Measurements from ENCODE around the gene CCNF.
"Not testable (repeated sequence)": the region's sequence is repeated elsewhere in the genome, so short reads cannot be mapped to it uniquely, and the experiment has no call there.

CCNF gene

GRCh38 chr16:2428051-2428783 lies 1.0 kb upstream of the CCNF start:
- peaks cover 24% of the 10 kb centered on the region for H3K36me3 ChIP-seq (ENCODE audit: insufficient read depth, insufficient read length, low read length)

DNA sequence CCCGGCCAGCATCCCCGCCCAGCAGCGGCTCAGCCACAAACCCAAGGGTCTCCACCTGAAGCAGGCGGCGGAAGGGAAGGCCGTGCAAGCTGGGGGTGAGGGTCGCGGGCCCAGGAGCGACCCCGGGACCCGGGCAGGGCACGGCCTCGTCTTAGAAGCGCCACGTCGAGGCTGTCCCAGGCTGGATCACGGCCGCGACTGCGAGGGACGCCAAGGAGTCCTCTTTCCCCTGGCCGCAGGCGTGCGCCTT lies 538 bp upstream of the CCNF start:
- H3K36me3 ChIP-seq (ENCODE audit: insufficient read depth, insufficient read length, low read length), result peaks cover 29% of the 10 kb centered on the region
- H3K4me1 ChIP-seq (ENCODE audit: insufficient read depth, insufficient read length), result peaks cover 18% of the 10 kb centered on the region
- TF ChIP-seq ZNF274 (IDR thresholded peaks at IDR 0.05; ENCODE audit: low read depth, low read length) (no peak), YY1 (IDR thresholded peaks at IDR 0.05; ENCODE audit: insufficient read depth, insufficient read length) (no peak), SUZ12 (IDR thresholded peaks at IDR 0.05; ENCODE audit: extremely low read depth, insufficient read depth, insufficient read length) (no peak)
- no peak for DNase-seq (ENCODE audit: low read depth, low spot score)
- no peaks in the 10 kb centered on the region for H3K9me3 ChIP-seq (ENCODE audit: insufficient read depth, low read length)
- H3K4me3 ChIP-seq (ENCODE audit: insufficient read length, low read depth), result peak overlapping the region; percentile 75
- peak overlapping the region; percentile 94 for H3K9ac ChIP-seq (ENCODE audit: insufficient read length, low read depth)
- H3K27me3 ChIP-seq (ENCODE audit: insufficient read depth, insufficient read length), result no peaks in the 10 kb centered on the region

More at GRCh38 chr16:2428051-2428783, 1.0 kb upstream of the CCNF start:
- Histone ChIP-seq H3K4me3 (ENCODE audit: insufficient read length, low read depth) (peak overlapping the region; percentile 75), H3K4me1 (ENCODE audit: insufficient read depth, insufficient read length) (peaks cover 18% of the 10 kb centered on the region), H3K9ac (ENCODE audit: insufficient read length, low read depth) (peak overlapping the region; percentile 94), H3K27me3 (ENCODE audit: insufficient read depth, insufficient read length) (no peaks in the 10 kb centered on the region), H3K9me3 (ENCODE audit: insufficient read depth, low read length) (no peaks in the 10 kb centered on the region)
- peak; percentile 33 for DNase-seq (ENCODE audit: low read depth, low spot score)
- TF ChIP-seq YY1 (IDR thresholded peaks at IDR 0.05; ENCODE audit: insufficient read depth, insufficient read length) (no peak), SUZ12 (IDR thresholded peaks at IDR 0.05; ENCODE audit: extremely low read depth, insufficient read depth, insufficient read length) (no peak), ZNF274 (IDR thresholded peaks at IDR 0.05; ENCODE audit: low read depth, low read length) (no peak)

DNA sequence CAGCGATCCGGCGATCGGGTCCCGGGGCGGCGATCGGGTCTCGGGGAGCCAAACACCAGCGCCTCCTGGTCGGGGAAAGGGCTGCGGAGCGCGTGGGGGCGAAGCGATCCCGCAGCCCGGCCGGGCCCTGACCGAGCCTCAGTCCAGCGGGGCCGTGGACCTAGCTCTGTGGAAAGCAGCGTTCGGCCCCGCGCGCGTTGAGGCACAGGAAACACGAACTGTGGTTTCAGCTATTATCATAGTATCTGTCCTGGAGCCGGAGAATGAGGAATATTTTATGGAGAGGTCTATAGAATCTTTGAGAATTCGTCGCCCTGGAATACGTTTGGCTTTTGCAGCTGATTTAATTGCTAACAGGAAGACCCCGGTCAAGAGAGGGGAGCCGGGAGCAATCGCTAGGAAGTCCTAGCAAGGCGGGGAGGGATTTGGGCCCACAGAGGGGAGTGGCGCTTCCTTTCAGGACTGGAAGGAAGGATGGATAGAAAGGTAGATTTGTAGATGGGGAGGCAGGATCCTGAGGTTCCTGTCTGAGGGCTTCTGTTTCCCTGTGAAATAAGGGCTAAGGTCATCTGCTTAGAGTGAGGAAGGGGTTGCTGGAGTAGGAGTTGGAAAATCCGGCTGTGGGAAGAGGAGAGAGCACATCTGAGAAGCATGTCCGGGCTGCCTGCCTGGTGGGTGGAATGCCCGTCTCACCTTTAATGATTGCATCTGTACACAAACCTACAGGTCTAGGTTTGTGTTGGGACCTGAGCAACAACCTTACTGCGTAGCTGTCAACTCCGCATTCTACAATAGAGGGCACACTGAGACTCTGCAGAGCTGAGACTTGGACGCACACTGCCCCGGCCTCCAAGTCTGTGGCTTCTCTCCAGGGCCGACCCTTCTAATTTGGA lies 770 bp downstream of the CCNF start:
- TF ChIP-seq YY1 (IDR thresholded peaks at IDR 0.05; ENCODE audit: insufficient read depth, insufficient read length), result no peak
- TF ChIP-seq SUZ12 (IDR thresholded peaks at IDR 0.05; ENCODE audit: extremely low read depth, insufficient read depth, insufficient read length), result no peak
- TF ChIP-seq ZNF274 (IDR thresholded peaks at IDR 0.05; ENCODE audit: low read depth, low read length), result no peak
- Histone ChIP-seq H3K9ac (ENCODE audit: insufficient read length, low read depth) (peak overlapping the region; percentile 97), H3K4me1 (ENCODE audit: insufficient read depth, insufficient read length) (peaks cover 18% of the 10 kb centered on the region), H3K36me3 (ENCODE audit: insufficient read depth, insufficient read length, low read length) (peaks cover 40% of the 10 kb centered on the region), H3K27me3 (ENCODE audit: insufficient read depth, insufficient read length) (no peaks in the 10 kb centered on the region), H3K9me3 (ENCODE audit: insufficient read depth, low read length) (no peaks in the 10 kb centered on the region), H3K4me3 (ENCODE audit: insufficient read length, low read depth) (peak overlapping the region; percentile 90)
- no peak for DNase-seq (ENCODE audit: low read depth, low spot score)

DNA sequence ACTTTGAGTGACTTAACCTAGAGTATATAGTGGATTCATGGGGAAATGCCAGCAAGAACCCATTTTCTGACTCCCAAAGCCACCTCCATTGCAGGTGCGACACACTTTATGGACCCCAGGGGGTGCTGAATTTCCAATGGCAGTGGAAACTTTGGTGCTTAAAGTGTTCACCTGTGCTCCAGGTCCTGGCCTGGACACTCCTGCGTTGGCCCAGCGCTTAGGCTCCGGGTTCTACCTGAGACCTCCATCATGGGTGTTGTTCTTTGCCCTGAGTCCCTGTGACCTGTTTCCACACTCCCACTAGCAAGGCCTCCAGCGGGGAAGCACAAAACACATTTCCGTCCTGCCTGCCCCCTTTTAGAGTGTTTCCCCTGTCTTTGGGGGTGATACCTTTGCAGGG lies 3.0 kb downstream of the CCNF start:
- H3K4me3 ChIP-seq (ENCODE audit: insufficient read length, low read depth), result no peak overlapping the region
- H3K36me3 ChIP-seq (ENCODE audit: insufficient read depth, insufficient read length, low read length), result peaks cover 62% of the 10 kb centered on the region
- H3K4me1 ChIP-seq (ENCODE audit: insufficient read depth, insufficient read length), result peaks cover 15% of the 10 kb centered on the region
- DNase-seq (ENCODE audit: low read depth, low spot score), result no peak
- no peak overlapping the region for H3K9ac ChIP-seq (ENCODE audit: insufficient read length, low read depth)
- H3K9me3 ChIP-seq (ENCODE audit: insufficient read depth, low read length), result no peaks in the 10 kb centered on the region
- no peak for TF ChIP-seq SUZ12 (IDR thresholded peaks at IDR 0.05; ENCODE audit: extremely low read depth, insufficient read depth, insufficient read length)
- TF ChIP-seq YY1 (IDR thresholded peaks at IDR 0.05; ENCODE audit: insufficient read depth, insufficient read length), result no peak
- TF ChIP-seq ZNF274 (IDR thresholded peaks at IDR 0.05; ENCODE audit: low read depth, low read length), result no peak
- no peaks in the 10 kb centered on the region for H3K27me3 ChIP-seq (ENCODE audit: insufficient read depth, insufficient read length)

- DNase-seq (ENCODE audit: low read depth, low spot score), result no peak
- H3K27me3 ChIP-seq (ENCODE audit: insufficient read depth, insufficient read length), result no peaks in the 10 kb centered on the region
- TF ChIP-seq SUZ12 (IDR thresholded peaks at IDR 0.05; ENCODE audit: extremely low read depth, insufficient read depth, insufficient read length) (no peak), YY1 (IDR thresholded peaks at IDR 0.05; ENCODE audit: insufficient read depth, insufficient read length) (no peak), ZNF274 (IDR thresholded peaks at IDR 0.05; ENCODE audit: low read depth, low read length) (no peak)
- no peak overlapping the region for H3K4me3 ChIP-seq (ENCODE audit: insufficient read length, low read depth)
- peaks cover 17% of the 10 kb centered on the region for H3K4me1 ChIP-seq (ENCODE audit: insufficient read depth, insufficient read length)
- H3K9ac ChIP-seq (ENCODE audit: insufficient read length, low read depth), result no peak overlapping the region
- H3K36me3 ChIP-seq (ENCODE audit: insufficient read depth, insufficient read length, low read length), result peaks cover 68% of the 10 kb centered on the region
- H3K9me3 ChIP-seq (ENCODE audit: insufficient read depth, low read length), result no peaks in the 10 kb centered on the region
These were observed 3.7 kb downstream of the CCNF start for GRCh38 chr16:2432801-2433505.

- DNase-seq (ENCODE audit: low read depth, low spot score); H3K27me3 ChIP-seq (ENCODE audit: insufficient read depth, insufficient read length); H3K9me3 ChIP-seq (ENCODE audit: insufficient read depth, low read length); H3K4me3 ChIP-seq (ENCODE audit: insufficient read length, low read depth); H3K9ac ChIP-seq (ENCODE audit: insufficient read length, low read depth): not testable (repeated sequence)
- Histone ChIP-seq H3K36me3 (ENCODE audit: insufficient read depth, insufficient read length, low read length) (peaks cover 87% of the 10 kb centered on the region), H3K4me1 (ENCODE audit: insufficient read depth, insufficient read length) (peaks cover 15% of the 10 kb centered on the region)
These were observed 6.0 kb downstream of the CCNF start for GRCh38 chr16:2435236-2435635.

DNA sequence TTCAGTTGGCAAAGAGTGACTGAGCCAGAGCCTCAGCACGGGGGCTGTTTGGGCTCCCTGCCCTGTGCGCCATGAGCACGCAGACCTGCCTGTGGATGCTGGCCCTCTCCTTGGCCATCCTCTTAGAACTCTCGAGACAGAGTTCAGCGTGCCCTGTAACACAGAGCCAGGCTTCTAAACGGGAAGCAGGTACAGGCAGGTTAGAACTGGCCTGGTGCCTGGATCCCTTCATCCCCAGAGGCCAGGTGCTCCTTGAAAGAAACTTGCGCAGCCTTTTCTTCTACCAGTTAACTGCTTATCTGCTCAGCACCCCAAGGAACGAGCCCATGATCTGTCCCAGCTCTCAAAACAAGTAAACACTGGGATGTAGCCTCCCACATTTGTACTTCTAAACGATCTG lies 6.9 kb downstream of the CCNF start:
- Histone ChIP-seq H3K9ac (ENCODE audit: insufficient read length, low read depth) (no peak overlapping the region), H3K9me3 (ENCODE audit: insufficient read depth, low read length) (no peaks in the 10 kb centered on the region), H3K27me3 (ENCODE audit: insufficient read depth, insufficient read length) (no peaks in the 10 kb centered on the region), H3K36me3 (ENCODE audit: insufficient read depth, insufficient read length, low read length) (peaks cover 88% of the 10 kb centered on the region), H3K4me1 (ENCODE audit: insufficient read depth, insufficient read length) (peaks cover 12% of the 10 kb centered on the region), H3K4me3 (ENCODE audit: insufficient read length, low read depth) (no peak overlapping the region)
- TF ChIP-seq YY1 (IDR thresholded peaks at IDR 0.05; ENCODE audit: insufficient read depth, insufficient read length), result no peak
- TF ChIP-seq ZNF274 (IDR thresholded peaks at IDR 0.05; ENCODE audit: low read depth, low read length), result no peak
- TF ChIP-seq SUZ12 (IDR thresholded peaks at IDR 0.05; ENCODE audit: extremely low read depth, insufficient read depth, insufficient read length), result no peak
- DNase-seq (ENCODE audit: low read depth, low spot score), result no peak

Data from NT2/D1 (cell line).